ENCODE data around the gene KIF5C.

Gene KIF5C

DNA sequence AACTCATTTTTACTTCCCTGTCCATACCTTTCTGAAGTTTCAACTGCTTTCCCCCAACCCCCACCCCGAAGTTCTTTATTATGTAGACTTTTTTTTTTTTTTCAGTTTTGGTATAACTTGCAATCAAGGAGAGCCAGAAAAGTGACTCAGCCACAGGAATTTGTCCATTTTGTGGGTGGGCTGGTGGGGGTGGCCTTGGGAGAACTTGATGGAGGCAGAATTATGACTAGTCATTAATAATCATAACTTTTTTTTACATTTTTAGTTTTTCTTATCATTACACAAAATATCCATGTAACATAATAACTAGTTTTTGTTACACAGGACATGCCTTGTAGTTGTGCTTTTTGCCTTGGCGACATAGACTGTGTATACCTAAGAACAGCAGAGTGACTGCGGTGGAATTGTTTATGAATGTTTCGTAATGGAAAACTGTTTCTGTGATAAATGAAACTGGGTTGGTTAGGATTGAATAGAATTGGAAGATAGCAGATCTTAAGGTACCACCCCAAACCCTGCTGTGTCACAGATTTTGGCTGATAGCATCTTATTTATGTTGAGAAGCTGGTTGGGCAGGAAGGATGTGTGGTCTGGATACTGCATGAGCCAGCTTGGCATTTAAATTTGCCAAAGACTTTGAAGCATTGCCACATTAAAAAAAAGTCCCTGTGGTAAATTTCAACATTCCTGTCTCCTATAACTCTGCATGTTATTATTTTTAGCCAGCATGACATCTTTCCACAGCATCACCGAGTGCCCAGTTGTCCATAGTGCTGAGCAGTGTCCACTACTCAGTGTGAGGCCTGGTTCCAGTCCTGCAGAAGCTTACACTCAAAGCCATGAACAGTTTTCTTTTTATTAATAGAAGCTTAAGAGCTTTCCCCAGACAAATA, 194.2 kb downstream of the KIF5C start:
- Histone ChIP-seq H3K9me3 (ENCODE audit: control insufficient read depth, low read length) (no peaks in the 10 kb centered on the region), H3K79me1 (replicated peaks; ENCODE audit: low read length, poor library complexity, severe bottlenecking) (no peaks in the 10 kb centered on the region), H3K14ac (ENCODE audit: low read length in 2 of 2) (no peak overlapping the region), H3K18ac (ENCODE audit: low read depth in 1 of 2, low read length in 2 of 2) (peak overlapping the region in 1 of 2 experiments; percentile 64), H2AFZ (ENCODE audit: low read depth, low read length) (no peak overlapping the region), H2AK5ac (ENCODE audit: low read length, severe bottlenecking) (no peak overlapping the region), H3K4ac (ENCODE audit: low read depth in 1 of 2, low read length in 2 of 2) (no peak overlapping the region), H4K91ac (ENCODE audit: low read length) (no peak overlapping the region), H2BK5ac (ENCODE audit: low read depth, low read length, poor library complexity, severe bottlenecking) (no peak overlapping the region), H3K27me3 (ENCODE audit: control insufficient read depth in 1 of 2, insufficient read depth in 1 of 2, low read length in 2 of 2) (no peaks in the 10 kb centered on the region), H3K4me1 (ENCODE audit: control insufficient read depth, insufficient read depth, low read depth, low read length) (no peaks in the 10 kb centered on the region), H2BK120ac (ENCODE audit: low read depth, low read length) (no peak overlapping the region), H3K9ac (ENCODE audit: low read length) (no peak overlapping the region), H2BK12ac (ENCODE audit: low read length in 2 of 2) (no peak overlapping the region), H3K4me2 (ENCODE audit: low read length, poor library complexity, severe bottlenecking) (no peak overlapping the region), H4K8ac (ENCODE audit: low read length) (no peak overlapping the region), H3K23ac (ENCODE audit: low read length in 2 of 2) (no peak overlapping the region), H2BK15ac (ENCODE audit: low read depth, poor library complexity, severe bottlenecking) (no peak overlapping the region), H3K27ac (ENCODE audit: low read length, poor library complexity, severe bottlenecking) (no peak overlapping the region), H3K4me3 (ENCODE audit: insufficient read depth in 1 of 2, low read depth in 1 of 2, low read length in 2 of 2) (no peak overlapping the region), H3K36me3 (ENCODE audit: control insufficient read depth in 1 of 2, insufficient read depth in 2 of 2, low read depth in 1 of 2, low read length in 2 of 2) (no peaks in the 10 kb centered on the region)
- DNase-seq, result peak; percentile 95
- WGBS, result 41% methylated on average over 4 of the region's 5 CpGs

DNA sequence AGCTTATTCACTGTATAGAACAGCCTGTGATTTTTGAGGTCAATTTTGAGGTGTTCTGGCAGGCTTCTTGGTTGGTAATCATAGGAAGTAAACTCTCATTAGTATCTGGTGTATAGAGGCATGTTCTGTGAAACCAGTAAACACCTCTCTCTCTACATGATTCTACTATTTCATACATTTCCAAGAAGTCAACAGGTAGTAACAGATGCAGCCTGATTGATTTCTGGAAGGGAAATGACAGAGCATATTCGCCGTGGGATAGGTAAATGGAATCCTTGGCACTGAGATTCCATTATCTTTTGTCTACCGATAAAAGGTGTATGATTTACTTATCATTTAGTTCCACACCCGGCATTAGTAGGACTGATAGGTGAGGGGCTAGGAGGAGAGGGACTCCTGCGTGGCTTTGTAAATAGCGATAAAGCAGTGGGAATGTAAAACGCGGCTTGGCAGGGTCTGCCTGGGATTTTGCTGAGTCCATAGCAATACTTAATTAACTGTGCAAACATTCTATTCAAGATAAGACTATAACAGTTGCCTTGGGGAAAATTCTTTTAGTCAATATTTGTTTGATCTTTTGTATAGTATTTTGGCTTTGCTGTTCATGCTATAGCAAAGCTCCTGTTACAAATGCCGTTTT, 195.8 kb downstream of the KIF5C start:
- H3K79me1 ChIP-seq (replicated peaks; ENCODE audit: low read length, poor library complexity, severe bottlenecking), result no peaks in the 10 kb centered on the region
- H2AFZ ChIP-seq (ENCODE audit: low read depth, low read length), result no peak overlapping the region
- no peaks in the 10 kb centered on the region for H3K36me3 ChIP-seq (ENCODE audit: control insufficient read depth in 1 of 2, insufficient read depth in 2 of 2, low read depth in 1 of 2, low read length in 2 of 2)
- H3K4ac ChIP-seq (ENCODE audit: low read depth in 1 of 2, low read length in 2 of 2), result no peak overlapping the region
- no peak overlapping the region for H3K4me3 ChIP-seq (ENCODE audit: insufficient read depth in 1 of 2, low read depth in 1 of 2, low read length in 2 of 2)
- H2BK5ac ChIP-seq (ENCODE audit: low read depth, low read length, poor library complexity, severe bottlenecking), result no peak overlapping the region
- WGBS, result 84% methylated on average over 7 of the region's 9 CpGs
- no peak overlapping the region for H3K23ac ChIP-seq (ENCODE audit: low read length in 2 of 2)
- H3K18ac ChIP-seq (ENCODE audit: low read depth in 1 of 2, low read length in 2 of 2), result peak overlapping the region in 1 of 2 experiments; percentile 57
- H2BK12ac ChIP-seq (ENCODE audit: low read length in 2 of 2), result no peak overlapping the region
- H3K14ac ChIP-seq (ENCODE audit: low read length in 2 of 2), result no peak overlapping the region
- H3K27ac ChIP-seq (ENCODE audit: low read length, poor library complexity, severe bottlenecking), result no peak overlapping the region
- no peak overlapping the region for H3K4me2 ChIP-seq (ENCODE audit: low read length, poor library complexity, severe bottlenecking)
- H2AK5ac ChIP-seq (ENCODE audit: low read length, severe bottlenecking), result no peak overlapping the region
- peak overlapping the region; percentile 15 for H2BK120ac ChIP-seq (ENCODE audit: low read depth, low read length)
- H4K8ac ChIP-seq (ENCODE audit: low read length), result no peak overlapping the region
- no peak overlapping the region for H3K9ac ChIP-seq (ENCODE audit: low read length)
- no peak overlapping the region for H2BK15ac ChIP-seq (ENCODE audit: low read depth, poor library complexity, severe bottlenecking)
- no peak overlapping the region for H4K91ac ChIP-seq (ENCODE audit: low read length)
- DNase-seq, result no peak
- no peaks in the 10 kb centered on the region for H3K9me3 ChIP-seq (ENCODE audit: control insufficient read depth, low read length)
- no peaks in the 10 kb centered on the region for H3K27me3 ChIP-seq (ENCODE audit: control insufficient read depth in 1 of 2, insufficient read depth in 1 of 2, low read length in 2 of 2)
- H3K4me1 ChIP-seq (ENCODE audit: control insufficient read depth, insufficient read depth, low read depth, low read length), result no peaks in the 10 kb centered on the region

DNA sequence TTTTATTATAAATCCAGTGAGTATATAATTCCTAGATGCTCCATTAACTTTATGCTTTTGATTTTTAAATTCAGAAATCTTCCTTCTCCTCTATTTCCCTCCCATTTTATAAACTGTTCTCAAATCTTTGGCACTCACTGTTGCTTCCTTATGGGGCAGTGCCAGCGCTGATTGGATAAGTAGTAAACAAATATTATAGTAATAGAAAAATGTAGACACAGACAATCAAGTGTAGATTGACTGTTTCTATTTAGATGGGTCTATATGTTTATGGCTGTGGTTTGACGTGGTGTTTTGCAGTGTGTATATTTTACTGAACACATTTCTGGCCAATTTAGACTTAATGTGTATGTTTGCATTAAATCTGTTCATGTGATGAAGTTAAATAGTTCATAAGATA, 200.1 kb downstream of the KIF5C start:
- H3K4me1 ChIP-seq (ENCODE audit: control insufficient read depth, insufficient read depth, low read depth, low read length), result peaks cover 7% of the 10 kb centered on the region
- no peak overlapping the region for H3K4me3 ChIP-seq (ENCODE audit: insufficient read depth in 1 of 2, low read depth in 1 of 2, low read length in 2 of 2)
- H2BK15ac ChIP-seq (ENCODE audit: low read depth, poor library complexity, severe bottlenecking), result no peak overlapping the region
- peak overlapping the region; percentile 69 for H3K9ac ChIP-seq (ENCODE audit: low read length)
- no peak overlapping the region for H2BK12ac ChIP-seq (ENCODE audit: low read length in 2 of 2)
- no peaks in the 10 kb centered on the region for H3K36me3 ChIP-seq (ENCODE audit: control insufficient read depth in 1 of 2, insufficient read depth in 2 of 2, low read depth in 1 of 2, low read length in 2 of 2)
- no peak overlapping the region for H3K4ac ChIP-seq (ENCODE audit: low read depth in 1 of 2, low read length in 2 of 2)
- no peak for DNase-seq
- H4K8ac ChIP-seq (ENCODE audit: low read length), result no peak overlapping the region
- H3K79me1 ChIP-seq (replicated peaks; ENCODE audit: low read length, poor library complexity, severe bottlenecking), result no peaks in the 10 kb centered on the region
- no peak overlapping the region for H2BK5ac ChIP-seq (ENCODE audit: low read depth, low read length, poor library complexity, severe bottlenecking)
- no peak overlapping the region for H3K4me2 ChIP-seq (ENCODE audit: low read length, poor library complexity, severe bottlenecking)
- H2AK5ac ChIP-seq (ENCODE audit: low read length, severe bottlenecking), result no peak overlapping the region
- 22% methylated on average over 1 of the region's 2 CpGs for WGBS
- no peak overlapping the region for H2AFZ ChIP-seq (ENCODE audit: low read depth, low read length)
- no peak overlapping the region for H4K91ac ChIP-seq (ENCODE audit: low read length)
- H3K23ac ChIP-seq (ENCODE audit: low read length in 2 of 2), result no peak overlapping the region
- peaks cover 0 to 21% of the 10 kb centered on the region in 2 experiments for H3K27me3 ChIP-seq (ENCODE audit: control insufficient read depth in 1 of 2, insufficient read depth in 1 of 2, low read length in 2 of 2)
- no peaks in the 10 kb centered on the region for H3K9me3 ChIP-seq (ENCODE audit: control insufficient read depth, low read length)
- H2BK120ac ChIP-seq (ENCODE audit: low read depth, low read length), result no peak overlapping the region
- no peak overlapping the region for H3K14ac ChIP-seq (ENCODE audit: low read length in 2 of 2)
- no peak overlapping the region for H3K27ac ChIP-seq (ENCODE audit: low read length, poor library complexity, severe bottlenecking)
- H3K18ac ChIP-seq (ENCODE audit: low read depth in 1 of 2, low read length in 2 of 2), result no peak overlapping the region

DNA sequence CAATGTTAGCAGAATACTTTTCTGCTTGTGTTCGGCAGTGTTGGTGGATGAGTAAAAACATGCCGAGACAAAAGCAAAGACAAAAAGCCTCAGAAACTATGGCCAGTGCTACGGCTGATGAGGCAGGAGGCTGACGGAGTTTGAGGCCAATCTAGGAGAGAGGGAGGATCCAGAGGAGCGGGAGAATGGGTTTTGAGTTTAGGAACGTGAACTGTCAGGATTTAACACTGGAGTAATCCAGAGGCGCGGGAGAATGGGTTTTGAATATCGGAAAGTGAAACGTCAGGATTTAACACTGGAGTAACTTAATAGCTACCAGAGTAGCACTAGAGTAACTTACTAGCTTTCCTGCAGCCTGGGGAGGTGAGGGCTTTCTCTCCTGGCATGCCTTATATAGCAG, 200.8 kb downstream of the KIF5C start:
- H3K27me3 ChIP-seq (ENCODE audit: control insufficient read depth in 1 of 2, insufficient read depth in 1 of 2, low read length in 2 of 2), result peaks cover 0 to 22% of the 10 kb centered on the region in 2 experiments
- no peak overlapping the region for H2BK5ac ChIP-seq (ENCODE audit: low read depth, low read length, poor library complexity, severe bottlenecking)
- H3K9ac ChIP-seq (ENCODE audit: low read length), result peak overlapping the region; percentile 69
- peak overlapping the region in 1 of 2 experiments; percentile 70 for H3K4me3 ChIP-seq (ENCODE audit: insufficient read depth in 1 of 2, low read depth in 1 of 2, low read length in 2 of 2)
- no peak overlapping the region for H3K4ac ChIP-seq (ENCODE audit: low read depth in 1 of 2, low read length in 2 of 2)
- H3K36me3 ChIP-seq (ENCODE audit: control insufficient read depth in 1 of 2, insufficient read depth in 2 of 2, low read depth in 1 of 2, low read length in 2 of 2), result no peaks in the 10 kb centered on the region
- WGBS, result 54% methylated on average over 10 of the region's 10 CpGs
- H3K4me1 ChIP-seq (ENCODE audit: control insufficient read depth, insufficient read depth, low read depth, low read length), result peaks cover 7% of the 10 kb centered on the region
- no peaks in the 10 kb centered on the region for H3K79me1 ChIP-seq (replicated peaks; ENCODE audit: low read length, poor library complexity, severe bottlenecking)
- H4K91ac ChIP-seq (ENCODE audit: low read length), result peak overlapping the region; percentile 39
- H3K18ac ChIP-seq (ENCODE audit: low read depth in 1 of 2, low read length in 2 of 2), result peak overlapping the region in 1 of 2 experiments; percentile 61
- H2AK5ac ChIP-seq (ENCODE audit: low read length, severe bottlenecking), result no peak overlapping the region
- H3K23ac ChIP-seq (ENCODE audit: low read length in 2 of 2), result no peak overlapping the region
- DNase-seq, result peak; percentile 46
- H3K4me2 ChIP-seq (ENCODE audit: low read length, poor library complexity, severe bottlenecking), result peak overlapping the region; percentile 79
- H2BK12ac ChIP-seq (ENCODE audit: low read length in 2 of 2), result peak overlapping the region in 1 of 2 experiments; percentile 21
- H2AFZ ChIP-seq (ENCODE audit: low read depth, low read length), result peak overlapping the region; percentile 29
- no peak overlapping the region for H2BK15ac ChIP-seq (ENCODE audit: low read depth, poor library complexity, severe bottlenecking)
- H3K9me3 ChIP-seq (ENCODE audit: control insufficient read depth, low read length), result no peaks in the 10 kb centered on the region
- peak overlapping the region; percentile 85 for H2BK120ac ChIP-seq (ENCODE audit: low read depth, low read length)
- peak overlapping the region; percentile 85 for H4K8ac ChIP-seq (ENCODE audit: low read length)
- H3K14ac ChIP-seq (ENCODE audit: low read length in 2 of 2), result no peak overlapping the region
- H3K27ac ChIP-seq (ENCODE audit: low read length, poor library complexity, severe bottlenecking), result peak overlapping the region; percentile 32

Measured in mesenchymal stem cell (in vitro differentiated cells and primary cell).